HG02763 (cell line): Measurements from ENCODE around the gene IP6K1.
"Not testable (repeated sequence)": the region's sequence is repeated elsewhere in the genome, so short reads cannot be mapped to it uniquely, and the experiment has no call there.

Experiments
- ATAC-seq: cut with Tn5 transposase; IDR thresholded peaks from one replicate; pipeline ENCODE4 v1.9.1; 2021; ENCODE audit warnings: mild to moderate bottlenecking, moderate library complexity; ENCODE audit not compliant: unreplicated experiment

The IP6K1 gene

GRCh38 chr3:49713336-49714105 is 72.8 kb downstream of the IP6K1 start:
- ATAC-seq, result no peak

- ATAC-seq, result no peak
These were observed 73.6 kb downstream of the IP6K1 start for GRCh38 chr3:49712631-49713317.

- no peak for ATAC-seq
These were observed 74.2 kb downstream of the IP6K1 start for GRCh38 chr3:49712166-49712565.

- no peak for ATAC-seq
These were observed 74.9 kb downstream of the IP6K1 start for GRCh38 chr3:49711489-49711888.

GRCh38 chr3:49709852-49710251 is 76.5 kb downstream of the IP6K1 start:
- no peak for ATAC-seq

- ATAC-seq, result no peak
These were observed 79.2 kb downstream of the IP6K1 start for GRCh38 chr3:49707113-49707480.

- ATAC-seq, result no peak
These were observed 79.8 kb downstream of the IP6K1 start for GRCh38 chr3:49706456-49707112.

- no peak for ATAC-seq
These were observed 80.9 kb downstream of the IP6K1 start for GRCh38 chr3:49705390-49705960.

- ATAC-seq, result no peak
These were observed 81.7 kb downstream of the IP6K1 start for GRCh38 chr3:49704629-49705028.

GRCh38 chr3:49703956-49704355 is 82.4 kb downstream of the IP6K1 start:
- ATAC-seq, result no peak

GRCh38 chr3:49703443-49703927 is 82.9 kb downstream of the IP6K1 start:
- ATAC-seq, result peak; percentile 61

GRCh38 chr3:49702672-49703071 is 83.7 kb downstream of the IP6K1 start:
- no peak for ATAC-seq

GRCh38 chr3:49701388-49702077 is 84.8 kb downstream of the IP6K1 start:
- no peak for ATAC-seq

GRCh38 chr3:49700453-49701128 is 85.8 kb downstream of the IP6K1 start:
- no peak for ATAC-seq

- ATAC-seq, result no peak
These were observed 86.3 kb downstream of the IP6K1 start for GRCh38 chr3:49700014-49700413.

- ATAC-seq, result no peak
These were observed 86.9 kb downstream of the IP6K1 start for GRCh38 chr3:49699281-49699979.

GRCh38 chr3:49695350-49696015 is 90.9 kb downstream of the IP6K1 start:
- not testable (repeated sequence) for ATAC-seq

GRCh38 chr3:49694409-49695070 is 91.8 kb downstream of the IP6K1 start:
- not testable (repeated sequence) for ATAC-seq

- not testable (repeated sequence) for ATAC-seq
These were observed 94.9 kb downstream of the IP6K1 start for GRCh38 chr3:49691481-49691880.
